HUES64 (cell line): ENCODE results near the gene ARHGAP23.
"Not testable (repeated sequence)": the region's sequence is repeated elsewhere in the genome, so short reads cannot be mapped to it uniquely, and the experiment has no call there.

Experiments used
- H3K27ac ChIP-seq: 2 replicates; pipeline ENCODE4 v1.7.0; 2013; ENCODE audit warnings: low read depth, low read length, inconsistent platforms
- H3K27me3 ChIP-seq: 2 replicates; pipeline ENCODE4 v1.6.1; 2013; ENCODE audit warnings: mild to moderate bottlenecking, low read length; ENCODE audit not compliant: insufficient read depth
- H3K36me3 ChIP-seq: 2 replicates; pipeline ENCODE4 v1.6.1; 2013; ENCODE audit warnings: mild to moderate bottlenecking, low read length; ENCODE audit not compliant: insufficient read depth
- H3K4me1 ChIP-seq: 2 replicates; pipeline ENCODE4 v1.6.1; 2013; ENCODE audit warnings: mild to moderate bottlenecking, low read length, moderate library complexity; ENCODE audit not compliant: insufficient read depth
- H3K4me3 ChIP-seq: 2 replicates; pipeline ENCODE4 v1.5.1; 2013; ENCODE audit warnings: mild to moderate bottlenecking, low read length, moderate library complexity
- H3K9ac ChIP-seq: 2 replicates; pipeline ENCODE4 v1.6.1; 2013; ENCODE audit warnings: mild to moderate bottlenecking, low read depth, low read length
- H3K9me3 ChIP-seq: 2 replicates; pipeline ENCODE4 v1.6.1; 2013; ENCODE audit warnings: low read depth, low read length; ENCODE audit not compliant: insufficient read depth
- WGBS: fragments of 150-250, 120-280 bp; methylation state at CpG from one replicate; pipeline ENCODE4 v1.1.7; 2013; ENCODE audit warnings: missing lambda C conversion rate; 5-methylcytosine and 5-hydroxymethylcytosine counted together

The ARHGAP23 gene

DNA sequence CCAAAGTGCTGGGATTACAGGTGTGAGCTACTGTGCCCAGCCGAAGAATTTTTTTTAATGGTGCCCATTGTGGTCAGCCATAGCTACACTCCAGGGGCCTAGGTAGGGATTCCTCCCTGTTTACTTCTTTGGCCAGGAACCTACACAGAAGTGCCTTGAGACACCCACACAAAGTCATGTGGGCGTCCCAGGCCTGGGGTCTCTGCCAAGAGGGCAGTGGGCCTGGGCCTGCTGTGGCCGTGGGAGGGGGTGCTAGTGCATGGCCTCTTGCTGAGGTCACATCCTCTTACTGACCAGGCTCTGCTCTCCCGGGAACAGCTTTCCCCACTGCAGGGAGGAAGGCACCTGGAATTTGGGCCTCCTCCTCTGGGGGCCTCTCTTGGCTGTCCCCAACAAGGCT, 50.4 kb downstream of the ARHGAP23 start:
- H3K9me3 ChIP-seq: not testable (repeated sequence)

GRCh38 chr17:38482039-38482699, 53.9 kb downstream of the ARHGAP23 start:
- H3K4me1 ChIP-seq, H3K9me3 ChIP-seq, H3K27me3 ChIP-seq, H3K4me3 ChIP-seq, H3K27ac ChIP-seq, H3K9ac ChIP-seq: not testable (repeated sequence)
- peaks cover 28% of the 10 kb centered on the region for H3K36me3 ChIP-seq
- WGBS: 94% methylated on average over 19 of the region's 19 CpGs

More for the DNA sequence above, 50.4 kb downstream of the ARHGAP23 start:
- not testable (repeated sequence) for H3K4me3 ChIP-seq, H3K27me3 ChIP-seq, H3K9ac ChIP-seq, H3K27ac ChIP-seq, H3K4me1 ChIP-seq
- WGBS: 88% methylated on average over 4 of the region's 4 CpGs
- H3K36me3 ChIP-seq: peaks cover 18% of the 10 kb centered on the region

- H3K27me3 ChIP-seq, H3K9ac ChIP-seq, H3K4me1 ChIP-seq, H3K9me3 ChIP-seq, H3K27ac ChIP-seq, H3K4me3 ChIP-seq: not testable (repeated sequence)
- peaks cover 31% of the 10 kb centered on the region for H3K36me3 ChIP-seq
- 96% methylated on average over 8 of the region's 8 CpGs for WGBS
Measured at GRCh38 chr17:38482700-38483043, 54.4 kb downstream of the ARHGAP23 start.

- not testable (repeated sequence) for H3K9me3 ChIP-seq, H3K27me3 ChIP-seq, H3K27ac ChIP-seq, H3K9ac ChIP-seq, H3K4me3 ChIP-seq, H3K4me1 ChIP-seq
- WGBS: 63% methylated on average over 21 of the region's 21 CpGs
- peaks cover 17% of the 10 kb centered on the region for H3K36me3 ChIP-seq
Measured at GRCh38 chr17:38484242-38485145, 56.2 kb downstream of the ARHGAP23 start.

DNA sequence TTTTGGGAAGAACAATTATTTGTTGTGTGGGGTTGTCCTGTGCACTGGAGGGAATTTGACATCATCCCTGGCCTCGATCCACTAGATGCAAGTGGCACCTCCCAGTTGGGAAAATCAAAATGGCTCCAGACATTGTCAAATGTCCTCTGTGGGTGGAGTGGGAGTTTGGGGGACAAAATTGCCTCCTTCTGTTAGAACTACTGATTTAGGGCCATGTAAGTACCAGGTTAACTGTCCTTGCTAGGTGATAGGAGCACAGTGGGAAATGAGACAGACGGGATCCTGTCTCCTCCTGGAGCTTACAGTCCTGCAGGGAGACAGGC, 56.8 kb downstream of the ARHGAP23 start:
- Histone ChIP-seq H3K9ac (no peak overlapping the region), H3K4me3 (no peak overlapping the region), H3K27me3 (no peaks in the 10 kb centered on the region), H3K9me3 (no peaks in the 10 kb centered on the region), H3K36me3 (peaks cover 23% of the 10 kb centered on the region), H3K4me1 (no peaks in the 10 kb centered on the region), H3K27ac (no peak overlapping the region)
- WGBS: 65% methylated on average over 2 of the region's 2 CpGs

DNA sequence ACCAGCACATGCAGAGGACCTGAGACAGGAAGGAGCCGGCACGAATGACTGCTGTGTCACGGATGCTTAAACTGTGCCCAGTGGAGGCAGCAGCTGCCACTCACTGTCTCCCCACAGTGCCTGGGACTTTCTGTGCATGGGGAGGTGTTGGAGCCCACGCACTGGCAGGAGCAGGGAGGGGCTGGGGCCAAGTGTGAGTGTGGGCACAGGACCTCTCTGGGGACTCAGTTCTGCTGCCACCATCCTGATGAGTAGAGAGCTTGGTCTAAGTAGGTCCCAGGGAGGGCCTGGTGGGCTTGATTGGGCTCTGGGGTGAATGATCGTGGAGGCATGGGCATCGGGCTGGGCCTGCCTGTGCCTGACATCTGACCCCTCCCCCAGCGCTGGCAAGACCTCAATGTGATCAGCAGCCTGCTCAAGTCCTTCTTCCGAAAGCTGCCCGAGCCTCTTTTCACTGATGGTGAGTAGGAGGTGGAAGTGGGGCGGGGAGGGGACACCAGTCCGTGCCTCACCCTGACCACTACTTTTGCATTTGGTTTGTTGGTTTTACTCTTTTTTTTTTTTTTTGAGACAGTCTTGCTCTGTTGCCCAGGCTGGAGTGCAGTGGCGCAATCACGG, 57.5 kb downstream of the ARHGAP23 start:
- 92% methylated on average over 10 of the region's 13 CpGs for WGBS
- not testable (repeated sequence) for H3K4me1 ChIP-seq, H3K9me3 ChIP-seq, H3K4me3 ChIP-seq, H3K9ac ChIP-seq, H3K27me3 ChIP-seq, H3K27ac ChIP-seq
- H3K36me3 ChIP-seq: peaks cover 29% of the 10 kb centered on the region

DNA sequence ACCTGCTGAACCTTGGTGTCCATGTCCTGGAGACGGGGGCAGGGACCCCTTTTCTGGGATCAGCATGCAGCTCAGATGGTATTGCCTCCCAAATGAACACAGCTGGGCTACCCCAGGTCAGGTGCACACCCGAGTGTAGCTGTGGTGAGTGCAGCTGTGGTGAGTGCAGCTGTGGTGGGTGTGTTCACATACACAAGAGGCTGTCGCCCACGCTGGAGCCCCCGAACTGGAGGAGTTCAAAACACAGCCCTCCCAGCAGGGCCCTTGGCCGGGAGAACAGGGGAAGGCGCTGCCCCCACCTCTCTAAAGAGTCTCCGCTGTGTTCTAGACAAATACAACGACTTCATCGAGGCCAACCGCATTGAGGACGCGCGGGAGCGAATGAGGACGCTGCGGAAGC, 61.5 kb downstream of the ARHGAP23 start:
- not testable (repeated sequence) for H3K4me1 ChIP-seq, H3K27me3 ChIP-seq, H3K4me3 ChIP-seq, H3K27ac ChIP-seq, H3K9ac ChIP-seq, H3K9me3 ChIP-seq
- 93% methylated on average over 17 of the region's 17 CpGs for WGBS
- peaks cover 49% of the 10 kb centered on the region for H3K36me3 ChIP-seq

GRCh38 chr17:38491346-38492066, 63.2 kb downstream of the ARHGAP23 start:
- H3K9me3 ChIP-seq, H3K27me3 ChIP-seq, H3K4me3 ChIP-seq, H3K9ac ChIP-seq, H3K27ac ChIP-seq, H3K4me1 ChIP-seq: not testable (repeated sequence)
- peaks cover 52% of the 10 kb centered on the region for H3K36me3 ChIP-seq
- WGBS: 94% methylated on average over 19 of the region's 19 CpGs

- WGBS: 59% methylated on average over 13 of the region's 14 CpGs
- not testable (repeated sequence) for H3K9ac ChIP-seq, H3K4me3 ChIP-seq, H3K27me3 ChIP-seq, H3K27ac ChIP-seq, H3K4me1 ChIP-seq, H3K9me3 ChIP-seq
- H3K36me3 ChIP-seq: peaks cover 49% of the 10 kb centered on the region
Measured at GRCh38 chr17:38492067-38493040, 64.1 kb downstream of the ARHGAP23 start.

GRCh38 chr17:38494152-38494551, 65.9 kb downstream of the ARHGAP23 start:
- not testable (repeated sequence) for H3K27me3 ChIP-seq, H3K9ac ChIP-seq, H3K4me1 ChIP-seq, H3K27ac ChIP-seq, H3K4me3 ChIP-seq, H3K9me3 ChIP-seq
- H3K36me3 ChIP-seq: peaks cover 49% of the 10 kb centered on the region
- 95% methylated on average over 16 of the region's 16 CpGs for WGBS
